Calu3 (cell line): ENCODE results near the gene CRNN. TPM values are rescaled to one million over a fixed set of nuclear protein-coding genes. Genes with fewer than 3 reads are reported as not detected.

Experiments used
- BruUV-seq: library from RNA; stranded (reverse); fragments of 400-500 nt; replicated peaks from 2 replicates; lab custom pipeline; 2021; lab: Mats Ljungman, UMichigan
- CTCF ChIA-PET: fragments of 300-600 bp; sonication (Branson Sonifier 250); formaldehyde crosslinking; loops from one replicate; lab custom pipeline; 2022; ENCODE audit warnings: antibody characterized with exemption; lab: Charles Lee
- DNase-seq: peaks from one replicate; pipeline ENCODE4 v3.0.0; 2022
- H3K27ac Mint-ChIP-seq: one replicate; pipeline ENCODE4 v1.8.0; 2022; ENCODE audit warnings: mixed read lengths; ENCODE audit not compliant: unreplicated experiment
- H3K27me3 Mint-ChIP-seq: one replicate; pipeline ENCODE4 v1.8.0; 2022; ENCODE audit warnings: mixed read lengths; ENCODE audit not compliant: unreplicated experiment
- H3K36me3 Mint-ChIP-seq: one replicate; pipeline ENCODE4 v1.8.0; 2022; ENCODE audit warnings: mild to moderate bottlenecking, moderate library complexity, mixed read lengths; ENCODE audit not compliant: insufficient read depth, unreplicated experiment
- H3K4me1 Mint-ChIP-seq: one replicate; pipeline ENCODE4 v1.8.0; 2022; ENCODE audit warnings: mild to moderate bottlenecking, low read depth, mixed read lengths; ENCODE audit not compliant: unreplicated experiment
- H3K4me3 Mint-ChIP-seq: one replicate; pipeline ENCODE4 v1.8.0; 2022; ENCODE audit warnings: mild to moderate bottlenecking, low read depth, moderate library complexity, mixed read lengths; ENCODE audit not compliant: unreplicated experiment
- H3K9me3 Mint-ChIP-seq: one replicate; pipeline ENCODE4 v1.8.0; 2022; ENCODE audit warnings: low read depth, mixed read lengths; ENCODE audit not compliant: unreplicated experiment
- CTCF ChIP-seq: fragments of 200-600 bp; IDR thresholded peaks from one replicate; pipeline ENCODE4 v1.8.0; 2022; ENCODE audit warnings: antibody characterized with exemption; ENCODE audit not compliant: unreplicated experiment
- intact Hi-C: fragments of 100-400 bp; cut with micrococcal nuclease; formaldehyde crosslinking; loops from one replicate; pipeline ENCODE4 v1.10.0; 2022; ENCODE audit not compliant: unreplicated experiment
- total RNA-seq: library from RNA; stranded (reverse); gene quantifications from 2 replicates; pipeline ENCODE4 v1.2.3, GENCODE V29; 2022

The CRNN gene
- total RNA-seq, 1 experiment from 2014 or later: not detected

- H3K9me3 Mint-ChIP-seq: peaks cover 2% of the 10 kb centered on the region
- no peaks in the 10 kb centered on the region for H3K4me1 Mint-ChIP-seq
- no TSS peak for BruUV-seq
- no peak for TF ChIP-seq CTCF
- H3K4me3 Mint-ChIP-seq: no peak overlapping the region
- H3K36me3 Mint-ChIP-seq: no peaks in the 10 kb centered on the region
- CTCF ChIA-PET: interaction anchor here (0.6 kb wide), 1 partner anchor 38 kb away, joined by 3 read pairs; no protein-coding TSS in a partner anchor
- no peak for DNase-seq
- H3K27ac Mint-ChIP-seq: no peak overlapping the region
- peaks cover 52% of the 10 kb centered on the region for H3K27me3 Mint-ChIP-seq
- intact Hi-C loops: no loop called here
Observed at GRCh38 chr1:152372672-152373071, 41.4 kb downstream of the CRNN start.

DNA sequence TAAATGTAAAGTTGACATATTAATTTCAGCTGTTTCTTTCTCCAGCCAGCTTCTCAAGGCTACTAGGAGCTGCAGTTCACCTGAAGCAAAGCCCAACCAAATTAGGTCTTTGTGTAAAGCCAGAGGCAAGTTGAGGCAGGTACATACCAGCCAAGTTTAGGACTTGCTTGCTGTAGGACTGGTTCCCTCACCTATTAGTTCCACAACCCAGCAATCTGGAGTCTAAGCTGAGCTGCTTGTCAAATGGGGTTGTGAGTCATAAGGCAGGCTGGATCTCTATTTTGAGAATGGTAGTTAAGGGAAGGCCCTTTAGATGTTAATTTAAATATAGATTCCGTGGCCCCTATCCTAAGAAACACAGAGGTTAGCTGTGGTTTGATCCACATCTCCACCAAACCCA is 46.6 kb downstream of the CRNN start:
- Mint-ChIP-seq H3K4me3 (no peak overlapping the region), H3K27ac (no peak overlapping the region), H3K36me3 (no peaks in the 10 kb centered on the region), H3K27me3 (peaks cover 63% of the 10 kb centered on the region), H3K4me1 (no peaks in the 10 kb centered on the region), H3K9me3 (peaks cover 2% of the 10 kb centered on the region)
- no peak for TF ChIP-seq CTCF
- intact Hi-C loops: no loop called here
- no peak for DNase-seq
- CTCF ChIA-PET: no interaction called here
- no TSS peak for BruUV-seq

DNA sequence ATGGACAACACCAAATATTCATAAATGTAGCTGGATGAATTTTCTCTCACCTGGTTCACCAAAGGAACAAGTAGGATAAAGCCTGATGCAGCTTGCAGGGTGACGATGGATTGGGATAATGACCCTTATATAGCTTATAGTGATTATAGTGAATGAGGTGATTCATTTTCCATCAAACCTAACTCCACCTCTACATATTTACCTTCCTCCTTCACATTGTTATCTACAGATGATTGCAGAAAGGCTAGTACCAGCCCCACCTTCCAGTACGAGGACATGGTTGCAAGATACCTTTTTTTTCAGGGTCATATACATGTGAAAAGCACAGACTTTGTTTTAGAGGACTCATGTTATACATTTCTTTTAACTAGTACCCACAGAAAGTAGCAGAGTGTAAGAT is 54.2 kb downstream of the CRNN start, which contains the start of gene FLG2:
TSS of gene FLG2 (minus strand) at position 101 of the 400 bp plus-strand sequence. CDS start 1,122 bp downstream, outside the sequence.
- DNase-seq: no peak
- Mint-ChIP-seq H3K4me1 (no peaks in the 10 kb centered on the region), H3K27ac (no peak within 1 kb of the TSS), H3K36me3 (no peaks in the 10 kb centered on the region), H3K4me3 (no peak within 1 kb of the TSS), H3K9me3 (peaks cover 6% of the 10 kb centered on the region), H3K27me3 (peaks cover 72% of the 10 kb centered on the region)
- TF ChIP-seq CTCF: no peak
- intact Hi-C loops: no loop called here
- BruUV-seq: no TSS peak
- CTCF ChIA-PET: no interaction called here

Other genes starting within 250 kb of the CRNN start
- gene HRNR, start 190.1 kb downstream of the CRNN start, total RNA-seq: not detected in 2 replicates
- not detected in 2 replicates for gene FLG, start 89.0 kb downstream of the CRNN start, total RNA-seq
- gene FLG2, start 54.3 kb downstream of the CRNN start, total RNA-seq: not detected in 2 replicates
- gene LCE5A, start 96.5 kb upstream of the CRNN start, total RNA-seq: not detected in 2 replicates
- gene CRCT1, start 100.2 kb upstream of the CRNN start, total RNA-seq: not detected in 2 replicates
- not detected in 2 replicates for gene LCE3E, start 152.5 kb upstream of the CRNN start, total RNA-seq
- not detected in 2 replicates for gene LCE3D, start 166.3 kb upstream of the CRNN start, total RNA-seq
- gene LCE3C, start 186.0 kb upstream of the CRNN start, total RNA-seq: not detected in 2 replicates
- gene LCE3B, start 199.5 kb upstream of the CRNN start, total RNA-seq: not detected in 2 replicates
- not detected in 2 replicates for gene LCE3A, start 208.8 kb upstream of the CRNN start, total RNA-seq
- gene LCE2D, start 249.1 kb upstream of the CRNN start, total RNA-seq: not detected in 2 replicates